HG02840 (cell line): Measurements from ENCODE around the gene KLHL8.

Experiments
- ATAC-seq: cut with Tn5 transposase; IDR thresholded peaks from one replicate; pipeline ENCODE4 v1.9.1; 2021; ENCODE audit warnings: mild to moderate bottlenecking, moderate library complexity, moderate number of reproducible peaks; ENCODE audit not compliant: unreplicated experiment, low FRiP score

KLHL8 gene

GRCh38 chr4:87128006-87128705 is 92.3 kb downstream of the KLHL8 start:
- ATAC-seq, result no peak

- no peak for ATAC-seq
These were observed 94.4 kb downstream of the KLHL8 start for GRCh38 chr4:87126056-87126455.

GRCh38 chr4:87122252-87122651 is 98.2 kb downstream of the KLHL8 start:
- ATAC-seq, result no peak

- no peak for ATAC-seq
These were observed 98.9 kb downstream of the KLHL8 start for GRCh38 chr4:87121341-87122065.

- ATAC-seq, result no peak
These were observed 99.8 kb downstream of the KLHL8 start for GRCh38 chr4:87120411-87121162.

GRCh38 chr4:87120010-87120409 is 100.4 kb downstream of the KLHL8 start:
- no peak for ATAC-seq

- ATAC-seq, result no peak
These were observed 101.6 kb downstream of the KLHL8 start for GRCh38 chr4:87118826-87119225.

GRCh38 chr4:87118421-87118820 is 102.0 kb downstream of the KLHL8 start:
- ATAC-seq, result no peak

GRCh38 chr4:87117732-87118075 is 102.7 kb downstream of the KLHL8 start:
- ATAC-seq, result no peak

GRCh38 chr4:87117051-87117731 is 103.2 kb downstream of the KLHL8 start:
- no peak for ATAC-seq

- no peak for ATAC-seq
These were observed 104.2 kb downstream of the KLHL8 start for GRCh38 chr4:87116231-87116630.

GRCh38 chr4:87114245-87115062 is 106.0 kb downstream of the KLHL8 start:
- ATAC-seq, result no peak

- no peak for ATAC-seq
These were observed 108.4 kb downstream of the KLHL8 start for GRCh38 chr4:87112063-87112462.
